Keratinocyte (primary cell): ENCODE measurements around the gene RGS17. TPM values are rescaled to one million over a fixed set of nuclear protein-coding genes. Genes with fewer than 3 reads are reported as not detected.

ENCODE experiments used
- DNase-seq: peaks from one replicate; pipeline ENCODE4 v3.0.0-alpha.2; 2011; ENCODE audit warnings: low read depth, missing footprints, low spot score
- FAIRE-seq: peaks from 2 replicates; lab custom pipeline; 2011; peaks lifted over from hg19 to GRCh38; lab: Jason Lieb, UNC
- H2AFZ ChIP-seq: 2 replicates; pipeline ENCODE4 v1.6.0; 2012; ENCODE audit warnings: low read length, control low read depth, inconsistent platforms; ENCODE audit not compliant: control insufficient read depth
- H3K27ac ChIP-seq: 2 replicates; pipeline ENCODE4 v1.5.1; 2011; ENCODE audit warnings: low read length; ENCODE audit not compliant: control insufficient read depth, insufficient read depth
- H3K27me3 ChIP-seq: 3 replicates; pipeline ENCODE4 v1.6.0; 2011; ENCODE audit warnings: low read length; ENCODE audit not compliant: control insufficient read depth, insufficient read depth; ENCODE audit errors: extremely low read depth
- H3K36me3 ChIP-seq, 2 experiments: 2 replicates in 1 of 2; 3 replicates in 1 of 2; pipeline ENCODE4 v1.5.1; 2011; ENCODE audit warnings: low read length in 2 of 2, mild to moderate bottlenecking in 1 of 2; ENCODE audit not compliant: control insufficient read depth in 2 of 2, insufficient read depth in 2 of 2; ENCODE audit errors: extremely low read depth in 1 of 2
- H3K4me1 ChIP-seq: 3 replicates; pipeline ENCODE4 v1.5.1; 2011; ENCODE audit warnings: low read length; ENCODE audit not compliant: control insufficient read depth, insufficient read depth; ENCODE audit errors: extremely low read depth
- H3K4me2 ChIP-seq: 3 replicates; pipeline ENCODE4 v1.6.0; 2011; ENCODE audit warnings: low read depth, low read length; ENCODE audit not compliant: control insufficient read depth, insufficient read depth; ENCODE audit errors: extremely low read depth
- H3K4me3 ChIP-seq, 3 experiments: fragments of 200-600 bp in 1 of 3; sonication (generic) in 1 of 3; 2 replicates in 2 of 3; 3 replicates in 1 of 3; pipeline ENCODE4 v1.5.1; 2011 to 2016; ENCODE audit warnings: low read length in 3 of 3, mild to moderate bottlenecking in 3 of 3, control low read depth in 2 of 3, inconsistent platforms in 1 of 3, low read depth in 1 of 3, mixed read lengths in 1 of 3, mixed run types in 1 of 3, moderate library complexity in 1 of 3; ENCODE audit not compliant: control insufficient read depth in 2 of 3, insufficient read depth in 2 of 3; ENCODE audit errors: extremely low read depth in 1 of 3
- H3K79me2 ChIP-seq: 2 replicates; pipeline ENCODE4 v1.6.0; 2012; ENCODE audit warnings: low read length; ENCODE audit not compliant: control insufficient read depth, insufficient read depth
- H3K9ac ChIP-seq: 3 replicates; pipeline ENCODE4 v1.6.0; 2011; ENCODE audit warnings: low read length; ENCODE audit not compliant: control insufficient read depth, insufficient read depth; ENCODE audit errors: extremely low read depth
- H3K9me1 ChIP-seq: 3 replicates; pipeline ENCODE4 v1.6.0; 2011; ENCODE audit warnings: low read length; ENCODE audit not compliant: control insufficient read depth, insufficient read depth; ENCODE audit errors: extremely low read depth
- H3K9me3 ChIP-seq: 2 replicates; pipeline ENCODE4 v1.5.1; 2012; ENCODE audit warnings: low read depth, low read length; ENCODE audit not compliant: control insufficient read depth
- H4K20me1 ChIP-seq: 3 replicates; pipeline ENCODE4 v1.6.0; 2011; ENCODE audit warnings: low read length; ENCODE audit not compliant: control insufficient read depth, insufficient read depth; ENCODE audit errors: extremely low read depth
- EZH2 ChIP-seq: IDR thresholded peaks from one replicate; pipeline ENCODE4 v1.6.1; 2012; ENCODE audit warnings: inconsistent platforms, mild to moderate bottlenecking, low read length, moderate library complexity
- dilution Hi-C: fragments of 300-500 bp; cut with MboI; formaldehyde crosslinking; loops from one replicate; pipeline ENCODE4 v1.7.0; 2020; ENCODE audit warnings: low sequenced_read_pairs; ENCODE audit not compliant: extremely low pct_ligation_motif_present
- polyA plus RNA-seq, 5 experiments: library from polyadenylated mRNA; depleted of rRNA in 3 of 5; stranded (reverse) in 3 of 5; stranded (forward) in 1 of 5; unstranded in 1 of 5; fragments of >200 nt; gene quantifications; 1 replicate in 1 of 5; 2 replicates in 3 of 5; 3 replicates in 1 of 5; pipeline versions ENCODE4 v1.2.1 to v1.2.3, GENCODE V29; 2011 to 2012; ENCODE audit warnings: missing spikeins in 2 of 5, low read depth in 1 of 5, low replicate concordance in 1 of 5
- TF ChIP-seq, protein P1 (sequence below), 3 experiments: IDR thresholded peaks in 1 of 3; conservative IDR thresholded peaks in 1 of 3; optimal IDR thresholded peaks in 1 of 3; 2 replicates in 2 of 3; 3 replicates in 1 of 3; pipeline versions ENCODE3 to v1.5.1; 2011; ENCODE audit warnings: low read length in 3 of 3, mild to moderate bottlenecking in 3 of 3, moderate library complexity in 2 of 3, control low read depth in 1 of 3, inconsistent platforms in 1 of 3; ENCODE audit not compliant: insufficient read depth in 2 of 3; ENCODE audit errors: extremely low read depth in 1 of 3

The RGS17 gene
- polyA plus RNA-seq, 1 donor (not counting 4 experiments of a cell fraction or from before 2014, with no cell fraction given): 0.22 TPM

DNA sequence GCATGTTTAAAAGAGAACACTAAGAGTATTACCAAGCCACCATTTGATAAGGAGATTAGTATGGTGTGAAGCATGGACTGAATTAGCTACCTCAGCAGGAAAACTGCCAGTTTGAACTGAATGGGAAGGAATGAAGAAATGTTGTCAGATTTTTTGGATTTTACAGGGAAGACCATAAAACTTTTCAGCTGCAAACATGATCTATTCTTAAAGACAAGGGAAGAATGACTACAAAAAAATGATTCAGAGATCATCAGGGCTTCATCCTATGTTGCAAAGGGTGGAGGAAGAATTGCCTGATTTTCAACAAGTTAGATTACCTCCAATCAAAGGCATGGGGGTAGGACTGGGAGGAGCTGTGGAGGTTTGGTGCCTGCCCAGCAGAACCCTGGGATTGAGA is 79.3 kb downstream of the RGS17 start:
- dilution Hi-C loops: no loop called here
- H3K9me3 ChIP-seq: no peaks in the 10 kb centered on the region
- H3K27me3 ChIP-seq: no peaks in the 10 kb centered on the region
- no peaks in the 10 kb centered on the region for H3K79me2 ChIP-seq
- DNase-seq (no peak), FAIRE-seq (no peak)
- H3K4me1 ChIP-seq: no peaks in the 10 kb centered on the region
- no peak overlapping the region for H3K9ac ChIP-seq
- H3K36me3 ChIP-seq: no peaks in the 10 kb centered on the region
- TF ChIP-seq EZH2: no peak
- TF ChIP-seq, protein P1, sequence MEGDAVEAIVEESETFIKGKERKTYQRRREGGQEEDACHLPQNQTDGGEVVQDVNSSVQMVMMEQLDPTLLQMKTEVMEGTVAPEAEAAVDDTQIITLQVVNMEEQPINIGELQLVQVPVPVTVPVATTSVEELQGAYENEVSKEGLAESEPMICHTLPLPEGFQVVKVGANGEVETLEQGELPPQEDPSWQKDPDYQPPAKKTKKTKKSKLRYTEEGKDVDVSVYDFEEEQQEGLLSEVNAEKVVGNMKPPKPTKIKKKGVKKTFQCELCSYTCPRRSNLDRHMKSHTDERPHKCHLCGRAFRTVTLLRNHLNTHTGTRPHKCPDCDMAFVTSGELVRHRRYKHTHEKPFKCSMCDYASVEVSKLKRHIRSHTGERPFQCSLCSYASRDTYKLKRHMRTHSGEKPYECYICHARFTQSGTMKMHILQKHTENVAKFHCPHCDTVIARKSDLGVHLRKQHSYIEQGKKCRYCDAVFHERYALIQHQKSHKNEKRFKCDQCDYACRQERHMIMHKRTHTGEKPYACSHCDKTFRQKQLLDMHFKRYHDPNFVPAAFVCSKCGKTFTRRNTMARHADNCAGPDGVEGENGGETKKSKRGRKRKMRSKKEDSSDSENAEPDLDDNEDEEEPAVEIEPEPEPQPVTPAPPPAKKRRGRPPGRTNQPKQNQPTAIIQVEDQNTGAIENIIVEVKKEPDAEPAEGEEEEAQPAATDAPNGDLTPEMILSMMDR (optimal IDR thresholded peaks at IDR 0.05 in 1 of 3, IDR thresholded peaks at IDR 0.05 in 1 of 3, conservative IDR thresholded peaks at IDR 0.05 in 1 of 3; ENCODE audit: extremely low read depth in 1 of 3, insufficient read depth in 2 of 3, low read length in 3 of 3): no peak
- no peak overlapping the region for H3K4me3 ChIP-seq
- H3K4me2 ChIP-seq: no peak overlapping the region
- no peaks in the 10 kb centered on the region for H3K9me1 ChIP-seq
- no peak overlapping the region for H3K27ac ChIP-seq
- H2AFZ ChIP-seq: no peak overlapping the region
- no peaks in the 10 kb centered on the region for H4K20me1 ChIP-seq

DNA sequence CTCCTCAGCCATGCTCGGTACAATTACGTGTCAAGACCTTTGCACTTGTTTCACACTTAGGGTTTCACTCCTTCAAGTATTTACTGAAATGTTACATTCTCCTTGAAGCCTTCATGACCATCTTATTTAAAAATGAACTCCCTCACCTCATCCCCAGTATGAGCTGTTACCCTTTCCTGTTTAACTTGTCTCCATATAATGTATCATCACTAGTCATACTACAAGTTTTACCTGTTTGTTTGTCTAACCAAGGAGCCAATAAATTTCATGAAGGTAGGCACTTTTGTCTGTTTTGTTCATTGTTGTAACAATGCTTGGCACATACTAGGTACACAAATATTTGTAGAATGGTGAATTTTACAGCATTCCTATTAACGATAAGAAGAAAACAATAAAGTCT is 82.5 kb downstream of the RGS17 start:
- Histone ChIP-seq H3K4me3 (no peak overlapping the region), H3K79me2 (no peaks in the 10 kb centered on the region), H3K4me2 (no peak overlapping the region), H3K36me3 (no peaks in the 10 kb centered on the region), H2AFZ (no peak overlapping the region), H3K9me3 (no peaks in the 10 kb centered on the region), H4K20me1 (no peaks in the 10 kb centered on the region), H3K9ac (no peak overlapping the region), H3K4me1 (no peaks in the 10 kb centered on the region), H3K27ac (no peak overlapping the region), H3K27me3 (no peaks in the 10 kb centered on the region), H3K9me1 (no peaks in the 10 kb centered on the region)
- no peak for DNase-seq
- FAIRE-seq: no peak
- no peak for TF ChIP-seq EZH2
- TF ChIP-seq, protein P1 (optimal IDR thresholded peaks at IDR 0.05 in 1 of 3, IDR thresholded peaks at IDR 0.05 in 1 of 3, conservative IDR thresholded peaks at IDR 0.05 in 1 of 3; ENCODE audit: extremely low read depth in 1 of 3, insufficient read depth in 2 of 3, low read length in 3 of 3): no peak
- dilution Hi-C loops: loop anchor here (25.0 kb wide), 1 partner anchor 164 kb away; no protein-coding TSS in a partner anchor
